DND-41 (cell line): ENCODE results near the gene OR6S1.
A peak's percentile ranks its signal among the peaks of the same experiment; 100 is the strongest.

Source experiments
- ATAC-seq: fragments of 200-7000 bp; cut with Tn5 transposase; 3 replicates; pipeline ENCODE4 v1.9.1; 2021; ENCODE audit warnings: low read depth; ENCODE audit not compliant: insufficient read depth
- DNase-seq: peaks from one replicate; pipeline ENCODE4 v3.0.0-alpha.2; 2020
- H2AFZ ChIP-seq: 2 replicates; pipeline ENCODE4 v1.6.0; 2012; ENCODE audit warnings: low read depth, low read length
- H3K27ac ChIP-seq: 2 replicates; pipeline ENCODE4 v1.5.1; 2012; ENCODE audit warnings: low read length, inconsistent platforms
- H3K27me3 ChIP-seq: fragments of 200-600 bp; sonication (generic); 2 replicates; pipeline ENCODE4 v1.6.0; 2012; ENCODE audit warnings: low read length, mild to moderate bottlenecking, inconsistent platforms; ENCODE audit not compliant: insufficient read depth, poor library complexity
- H3K36me3 ChIP-seq: 2 replicates; pipeline ENCODE4 v1.5.1; 2012; ENCODE audit warnings: low read length, inconsistent platforms; ENCODE audit not compliant: insufficient read depth
- H3K4me1 ChIP-seq: 2 replicates; pipeline ENCODE4 v1.5.1; 2012; ENCODE audit warnings: mild to moderate bottlenecking, low read length; ENCODE audit not compliant: insufficient read depth
- H3K4me2 ChIP-seq: 2 replicates; pipeline ENCODE4 v1.6.0; 2012; ENCODE audit warnings: mild to moderate bottlenecking, moderate library complexity, low read length, inconsistent platforms; ENCODE audit not compliant: insufficient read depth
- H3K4me3 ChIP-seq, 2 experiments: fragments of 200-600 bp in 1 of 2; shearing (Covaris generic) in 1 of 2; 2 replicates each; pipeline ENCODE4 v1.5.1; 2012 to 2016; ENCODE audit warnings: inconsistent platforms in 2 of 2, low read length in 2 of 2, mild to moderate bottlenecking in 2 of 2, low read depth in 1 of 2, moderate library complexity in 1 of 2
- H3K79me2 ChIP-seq: 2 replicates; pipeline ENCODE4 v1.6.0; 2012; ENCODE audit warnings: low read length, inconsistent platforms; ENCODE audit not compliant: insufficient read depth
- H3K9ac ChIP-seq: 2 replicates; pipeline ENCODE4 v1.6.0; 2012; ENCODE audit warnings: low read depth, mild to moderate bottlenecking, inconsistent platforms, low read length, moderate library complexity
- H3K9me3 ChIP-seq: 2 replicates; pipeline ENCODE4 v1.5.1; 2012; ENCODE audit warnings: low read length, moderate library complexity, mild to moderate bottlenecking, inconsistent platforms; ENCODE audit not compliant: insufficient read depth, severe bottlenecking
- H4K20me1 ChIP-seq: 2 replicates; pipeline ENCODE4 v1.6.0; 2012; ENCODE audit warnings: low read length; ENCODE audit not compliant: insufficient read depth
- EZH2 ChIP-seq: IDR thresholded peaks from 3 replicates; pipeline ENCODE4 v1.6.1; 2012; ENCODE audit warnings: borderline replicate concordance, low read depth, mild to moderate bottlenecking, moderate library complexity, low read length, inconsistent platforms; ENCODE audit not compliant: severe bottlenecking
- TF ChIP-seq, protein P1 (sequence below): IDR thresholded peaks from 2 replicates; pipeline ENCODE4 v1.5.1; 2012; ENCODE audit warnings: borderline replicate concordance, low read length, moderate library complexity, mild to moderate bottlenecking; ENCODE audit not compliant: poor library complexity, severe bottlenecking; ENCODE audit errors: extremely low read depth

Gene OR6S1

DNA sequence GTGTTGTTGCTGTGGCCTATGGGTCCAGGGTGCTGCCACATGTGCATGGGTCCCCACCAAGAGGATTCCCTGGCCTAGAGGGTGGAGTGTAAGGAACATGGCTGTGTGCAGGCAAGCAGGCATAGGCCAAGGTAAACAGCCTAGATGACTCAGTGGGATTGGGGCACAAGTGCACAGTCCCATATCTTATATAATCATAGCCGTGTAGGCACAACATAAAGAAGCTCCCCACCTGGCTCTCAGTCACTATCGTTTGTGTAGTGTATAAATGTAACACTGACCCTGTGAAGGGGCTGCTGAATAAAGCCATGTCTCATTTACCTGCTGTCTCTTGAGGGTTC lies 34.6 kb downstream of the OR6S1 start:
- no peak overlapping the region for H3K4me3 ChIP-seq
- H3K79me2 ChIP-seq: no peaks in the 10 kb centered on the region
- H3K27ac ChIP-seq: no peak overlapping the region
- no peak overlapping the region for H3K9ac ChIP-seq
- no peaks in the 10 kb centered on the region for H3K36me3 ChIP-seq
- no peaks in the 10 kb centered on the region for H4K20me1 ChIP-seq
- peaks cover 32% of the 10 kb centered on the region for H3K4me1 ChIP-seq
- no peak for TF ChIP-seq EZH2
- TF ChIP-seq, protein P1, sequence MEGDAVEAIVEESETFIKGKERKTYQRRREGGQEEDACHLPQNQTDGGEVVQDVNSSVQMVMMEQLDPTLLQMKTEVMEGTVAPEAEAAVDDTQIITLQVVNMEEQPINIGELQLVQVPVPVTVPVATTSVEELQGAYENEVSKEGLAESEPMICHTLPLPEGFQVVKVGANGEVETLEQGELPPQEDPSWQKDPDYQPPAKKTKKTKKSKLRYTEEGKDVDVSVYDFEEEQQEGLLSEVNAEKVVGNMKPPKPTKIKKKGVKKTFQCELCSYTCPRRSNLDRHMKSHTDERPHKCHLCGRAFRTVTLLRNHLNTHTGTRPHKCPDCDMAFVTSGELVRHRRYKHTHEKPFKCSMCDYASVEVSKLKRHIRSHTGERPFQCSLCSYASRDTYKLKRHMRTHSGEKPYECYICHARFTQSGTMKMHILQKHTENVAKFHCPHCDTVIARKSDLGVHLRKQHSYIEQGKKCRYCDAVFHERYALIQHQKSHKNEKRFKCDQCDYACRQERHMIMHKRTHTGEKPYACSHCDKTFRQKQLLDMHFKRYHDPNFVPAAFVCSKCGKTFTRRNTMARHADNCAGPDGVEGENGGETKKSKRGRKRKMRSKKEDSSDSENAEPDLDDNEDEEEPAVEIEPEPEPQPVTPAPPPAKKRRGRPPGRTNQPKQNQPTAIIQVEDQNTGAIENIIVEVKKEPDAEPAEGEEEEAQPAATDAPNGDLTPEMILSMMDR: no peak
- no peaks in the 10 kb centered on the region for H3K9me3 ChIP-seq
- H3K27me3 ChIP-seq: peaks cover 11% of the 10 kb centered on the region
- no peak for ATAC-seq
- H2AFZ ChIP-seq: no peak overlapping the region
- no peak for DNase-seq
- no peak overlapping the region for H3K4me2 ChIP-seq

DNA sequence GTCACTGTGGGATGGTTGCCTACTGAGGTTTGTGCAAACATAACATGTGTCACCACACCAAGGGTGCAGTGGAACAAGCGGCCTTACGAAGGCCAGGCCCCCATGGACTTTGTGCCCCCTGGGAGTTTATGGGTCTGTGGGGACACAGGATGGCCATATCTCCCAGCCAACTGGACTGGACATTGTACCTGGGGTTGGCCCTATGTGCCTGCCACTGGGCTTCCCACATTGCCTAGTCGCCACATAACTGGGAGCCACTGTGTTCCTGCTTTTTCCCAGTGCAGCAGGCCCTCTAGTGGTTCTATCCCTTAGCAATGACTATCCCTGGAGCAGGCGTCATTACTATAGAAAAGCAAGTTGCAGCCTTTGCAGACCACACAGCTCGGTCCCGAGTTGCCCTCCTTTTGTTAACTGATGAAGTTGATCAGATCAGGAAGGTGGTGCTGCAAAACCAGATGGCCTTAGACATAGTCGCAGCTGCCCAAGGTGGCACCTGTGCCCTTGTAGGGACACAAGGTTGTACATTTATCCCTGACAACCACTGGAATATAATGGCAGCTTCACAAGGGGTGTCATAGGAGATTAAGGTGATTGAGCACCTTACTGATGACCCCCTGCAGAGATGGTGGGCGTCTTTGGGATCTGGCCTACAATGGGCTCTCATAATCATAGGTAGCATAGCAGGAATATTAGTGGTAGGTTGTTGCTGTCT lies 35.1 kb downstream of the OR6S1 start:
- Histone ChIP-seq H3K27me3 (peaks cover 11% of the 10 kb centered on the region), H4K20me1 (no peaks in the 10 kb centered on the region), H3K4me1 (peaks cover 27% of the 10 kb centered on the region), H2AFZ (no peak overlapping the region), H3K9me3 (no peaks in the 10 kb centered on the region), H3K4me2 (no peak overlapping the region), H3K27ac (no peak overlapping the region), H3K4me3 (no peak overlapping the region), H3K79me2 (no peaks in the 10 kb centered on the region), H3K9ac (no peak overlapping the region), H3K36me3 (no peaks in the 10 kb centered on the region)
- DNase-seq (no peak), ATAC-seq (no peak)
- no peak for TF ChIP-seq EZH2
- TF ChIP-seq, protein P1: peak; percentile 41

DNA sequence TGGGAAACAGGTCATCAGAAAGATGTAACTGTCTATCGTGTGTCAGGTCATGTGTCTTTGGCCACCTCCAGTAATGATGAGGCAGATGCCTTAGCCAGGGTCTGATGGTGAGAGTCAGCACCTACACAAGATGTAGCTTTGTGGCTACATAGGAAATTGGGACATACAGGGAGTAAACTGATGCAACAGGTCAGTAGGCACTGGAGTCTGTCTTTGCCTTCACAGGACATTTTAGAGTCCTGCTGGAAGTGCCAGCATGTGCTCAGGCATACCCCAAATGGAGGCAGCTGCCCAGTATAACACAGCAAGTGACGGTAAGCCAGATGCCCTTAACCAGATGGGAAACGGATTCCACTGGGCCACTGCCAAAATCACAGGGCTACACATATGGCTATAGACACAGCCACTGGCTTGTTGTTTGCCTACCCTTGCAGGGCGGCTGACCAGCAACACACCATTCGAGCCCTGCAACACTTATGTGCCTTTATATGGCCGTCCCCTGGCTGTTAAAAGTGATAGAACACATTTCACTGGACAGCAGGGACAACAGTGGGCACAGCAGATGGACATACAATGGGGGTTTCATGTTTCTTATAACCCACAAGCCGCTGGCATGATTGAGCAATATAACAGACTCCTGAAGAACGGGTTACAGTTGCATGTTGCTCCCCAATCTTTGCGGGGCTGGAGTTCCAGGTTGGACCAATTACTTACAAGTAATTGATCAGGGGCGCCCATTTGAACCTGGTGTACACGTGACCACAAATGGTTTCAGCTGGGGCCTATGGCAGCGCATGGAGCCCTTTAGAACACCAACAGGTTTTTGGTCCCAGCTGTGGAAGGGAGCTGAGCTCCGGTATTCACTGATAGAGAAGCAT lies 37.4 kb downstream of the OR6S1 start:
- Histone ChIP-seq H3K9me3 (no peaks in the 10 kb centered on the region), H3K36me3 (no peaks in the 10 kb centered on the region), H4K20me1 (no peaks in the 10 kb centered on the region), H3K4me1 (peaks cover 6% of the 10 kb centered on the region), H2AFZ (no peak overlapping the region), H3K27ac (no peak overlapping the region), H3K4me3 (no peak overlapping the region), H3K4me2 (no peak overlapping the region), H3K27me3 (no peaks in the 10 kb centered on the region), H3K9ac (no peak overlapping the region), H3K79me2 (no peaks in the 10 kb centered on the region)
- no peak for TF ChIP-seq EZH2
- TF ChIP-seq, protein P1: no peak
- DNase-seq (no peak), ATAC-seq (no peak)
